Posterior cingulate gyrus (tissue), 11 donors: Measurements from ENCODE around the gene SLC26A1.

Source experiments
- DNase-seq, 10 donors: peaks; one replicate each; pipeline versions ENCODE4 v3.0.0 to v3.0.0-alpha.2; 2020 to 2021; ENCODE audit warnings: mixed read lengths in 3 of 10
- intact Hi-C: fragments of 100-400 bp; cut with DNase I; formaldehyde crosslinking; loops from one replicate; pipeline ENCODE4 v1.15.1; 2023

SLC26A1 gene

DNA sequence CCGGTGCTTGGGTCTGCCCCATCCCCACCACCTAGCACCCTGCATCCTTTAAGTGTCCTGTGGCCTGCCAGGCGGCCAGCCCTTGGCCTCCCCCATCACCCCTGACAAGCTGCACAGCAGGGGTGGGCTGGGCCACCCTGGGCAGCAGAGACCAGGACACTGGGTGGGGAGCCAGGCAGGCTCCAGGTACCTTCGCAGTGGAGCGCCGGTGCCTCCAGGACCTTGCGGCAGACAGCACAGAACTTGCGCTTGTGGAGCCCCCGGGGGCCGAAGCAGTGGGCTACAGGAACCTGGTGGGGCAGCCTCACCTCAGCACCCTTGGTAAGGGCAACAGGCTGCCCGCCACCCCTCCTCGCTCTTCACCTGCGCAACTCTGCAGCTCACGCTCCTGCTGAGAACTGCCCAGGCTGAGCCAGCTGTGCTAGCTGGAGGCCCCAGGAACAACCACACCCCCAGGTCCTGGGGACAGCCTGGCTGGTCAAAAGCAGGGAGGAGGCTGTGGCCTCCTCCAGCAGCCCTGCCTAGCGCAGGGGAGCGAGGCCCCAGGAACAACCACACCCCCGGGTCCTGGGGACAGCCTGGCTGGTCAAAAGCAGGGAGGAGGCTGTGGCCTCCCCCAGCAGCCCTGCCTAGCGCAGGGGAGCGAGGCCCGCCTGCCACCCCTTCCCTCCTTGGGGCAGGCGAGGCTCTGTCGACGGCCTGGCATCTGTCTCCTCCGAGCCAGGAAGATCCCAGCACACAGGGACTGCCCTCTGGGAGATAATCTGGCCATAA is 24.4 kb downstream of the SLC26A1 start:
- no peak for DNase-seq

DNA sequence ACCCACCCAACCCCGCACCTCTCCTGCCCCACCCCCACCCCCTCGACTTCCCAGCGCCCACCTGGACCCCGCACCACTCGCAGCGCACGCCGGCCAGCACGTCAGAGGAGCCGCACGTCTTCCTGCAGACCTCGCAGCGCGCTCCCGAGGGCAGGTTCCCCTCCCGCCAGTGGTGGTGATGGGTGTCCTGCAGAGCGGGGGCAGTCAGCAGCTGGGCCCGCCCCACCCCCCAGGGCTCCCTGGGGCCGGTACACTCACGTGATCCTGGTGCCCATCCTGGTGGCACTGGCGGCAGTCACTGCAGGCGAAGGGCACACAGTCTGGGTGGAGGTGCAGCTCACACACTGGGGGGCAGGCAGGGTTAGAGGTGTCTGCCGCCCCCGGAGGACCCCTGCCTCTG is 25.0 kb downstream of the SLC26A1 start:
- intact Hi-C loops, result no loop called here
- no peak for DNase-seq

More for the DNA sequence above, 24.4 kb downstream of the SLC26A1 start:
- intact Hi-C loops, result no loop called here

DNA sequence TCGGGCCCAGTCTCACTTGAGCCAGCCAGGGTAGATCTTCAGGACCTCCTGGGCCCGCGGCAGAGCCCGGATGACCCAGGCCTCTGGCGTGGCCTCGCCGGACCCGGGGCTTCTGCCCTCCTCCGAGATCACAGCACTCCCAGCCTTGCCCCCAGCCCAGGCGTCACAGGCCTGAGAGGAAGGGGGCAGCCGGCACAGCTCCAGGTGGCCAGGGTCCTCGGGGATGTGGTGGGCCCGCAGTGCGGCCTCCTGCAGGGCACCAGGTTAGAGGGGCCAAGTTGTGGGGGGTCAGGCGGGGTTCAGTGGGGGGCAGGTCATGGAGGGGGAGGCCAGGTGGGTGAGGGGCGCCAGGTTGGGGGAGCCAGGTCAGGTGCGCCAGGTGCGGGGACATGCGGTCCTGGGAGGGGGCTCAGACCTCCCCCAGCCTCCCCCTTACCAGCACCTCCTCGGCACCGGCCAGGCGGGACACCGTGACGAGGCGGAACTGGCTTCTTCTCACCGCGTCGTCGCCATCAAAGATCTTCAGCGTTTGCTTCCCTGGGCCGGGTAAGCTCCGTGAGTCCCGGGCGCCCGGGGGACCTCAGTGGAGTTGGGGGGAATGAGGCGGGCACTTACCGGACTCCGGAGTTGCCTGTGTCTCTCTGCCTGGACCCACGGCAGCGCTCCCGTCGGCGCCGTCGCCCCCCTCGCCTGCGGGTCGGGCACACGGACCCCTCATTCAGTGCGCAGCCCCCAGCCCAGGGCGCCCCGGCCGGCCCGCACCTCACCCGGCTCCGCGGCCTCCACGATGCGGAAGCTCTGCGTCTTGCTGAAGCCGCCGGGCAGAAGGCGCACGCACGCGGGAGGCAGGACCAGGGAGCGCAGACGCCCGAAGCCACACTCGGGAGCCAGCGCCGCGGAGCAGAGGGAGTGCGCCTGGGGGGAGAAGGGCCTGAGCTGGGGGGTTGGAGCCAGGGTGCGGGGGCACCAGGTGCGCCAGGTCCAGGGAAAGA is 25.8 kb downstream of the SLC26A1 start:
- intact Hi-C loops, result no loop called here
- peak in 2 of 10 donors; percentile 62 to 85 for DNase-seq

DNA sequence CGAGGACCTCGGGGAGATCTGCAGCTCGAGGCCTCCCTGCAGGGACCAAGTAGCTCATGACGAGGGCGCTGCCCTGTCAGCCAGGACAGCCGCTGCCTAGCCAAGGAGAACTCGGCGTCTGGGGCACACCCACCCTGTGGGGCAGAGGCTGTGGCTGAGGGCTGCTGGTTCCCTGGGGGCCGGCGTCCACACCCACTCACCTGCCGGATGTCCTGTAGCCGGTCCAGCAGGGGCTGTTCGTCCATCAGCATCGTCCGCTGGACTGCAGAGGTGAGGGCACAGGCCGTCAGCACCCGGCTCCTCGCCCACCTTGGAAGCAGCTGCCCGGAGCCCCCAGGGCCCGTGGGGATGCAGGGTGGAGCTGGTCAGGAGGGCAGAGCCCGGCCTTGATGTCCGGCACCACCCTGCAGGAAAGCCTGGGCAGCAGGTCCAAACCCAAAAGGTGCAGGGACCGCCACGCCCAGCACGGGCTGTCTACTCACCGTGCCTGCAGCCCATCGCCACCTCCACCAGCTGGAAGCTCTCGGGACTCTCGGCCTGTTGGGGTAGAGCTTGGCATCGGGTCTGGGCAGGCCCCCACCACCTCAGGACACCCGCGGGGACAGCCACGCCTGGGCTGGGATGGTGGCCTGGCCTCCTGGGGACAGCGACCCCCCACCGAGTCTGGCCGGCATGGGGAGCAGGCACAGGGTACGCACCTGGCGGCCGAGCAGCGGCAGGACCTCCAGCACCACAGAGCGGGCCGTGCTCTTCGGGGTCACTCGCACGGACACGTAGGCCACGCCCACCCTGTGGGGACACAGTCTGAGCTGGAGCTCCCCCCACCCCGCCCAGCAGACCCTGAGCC is 26.7 kb downstream of the SLC26A1 start:
- DNase-seq, result no peak
- intact Hi-C loops, result no loop called here

DNA sequence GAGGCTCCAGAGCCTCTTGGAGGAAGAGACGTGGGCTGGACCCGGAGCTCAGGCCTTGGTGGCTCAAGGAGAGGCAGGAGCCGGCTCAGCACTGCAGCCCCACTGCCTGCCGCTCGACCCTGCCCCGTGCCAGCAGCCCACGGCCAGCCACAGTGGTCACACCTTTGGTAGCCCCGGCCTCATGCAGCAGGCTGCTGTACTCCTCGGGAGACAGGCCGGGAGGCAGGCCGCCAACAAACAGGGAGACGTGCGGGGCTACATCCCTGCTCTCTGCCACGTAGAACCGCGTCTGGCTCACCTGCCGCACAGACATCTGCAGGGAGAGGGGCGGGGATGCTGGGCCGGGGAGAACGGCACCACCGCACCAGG is 27.5 kb downstream of the SLC26A1 start:
- intact Hi-C loops, result no loop called here
- DNase-seq, result no peak

DNA sequence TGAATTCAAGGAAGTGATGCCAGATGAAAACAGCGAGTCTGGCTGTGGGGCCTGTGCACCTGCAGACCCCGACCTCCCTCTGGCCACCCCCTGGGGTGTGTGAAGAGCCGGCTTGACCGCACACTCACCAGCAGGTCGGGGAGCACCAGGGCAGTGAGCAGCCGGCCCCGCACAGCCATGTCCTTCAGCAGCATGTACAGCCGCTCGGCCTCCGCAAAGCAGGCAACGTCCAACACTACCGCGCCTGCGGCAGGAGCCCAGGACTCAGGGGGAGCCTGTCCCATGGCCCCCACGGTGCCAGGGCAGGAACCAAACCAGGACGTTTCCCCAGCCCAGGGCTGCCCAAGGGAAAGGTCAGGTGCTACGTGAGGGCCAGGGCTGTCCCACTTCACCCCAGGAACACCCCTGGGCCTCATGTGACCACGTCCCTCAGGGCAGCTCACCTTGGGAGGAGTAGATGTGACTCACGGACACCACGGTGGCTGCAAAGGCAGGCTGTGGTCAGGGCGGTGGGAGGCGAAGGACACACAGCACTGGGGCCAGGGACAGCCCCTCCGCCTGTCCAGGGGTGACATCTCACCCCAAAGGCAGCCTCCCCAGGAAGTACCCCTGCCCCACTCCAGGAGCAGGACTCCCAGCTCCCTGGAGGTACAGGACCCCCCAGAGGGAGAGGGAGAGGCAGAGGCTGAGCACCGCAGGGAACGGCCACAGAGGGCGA is 28.0 kb downstream of the SLC26A1 start:
- DNase-seq, result peak in 1 of 10 donors; percentile 61
- intact Hi-C loops, result no loop called here

DNA sequence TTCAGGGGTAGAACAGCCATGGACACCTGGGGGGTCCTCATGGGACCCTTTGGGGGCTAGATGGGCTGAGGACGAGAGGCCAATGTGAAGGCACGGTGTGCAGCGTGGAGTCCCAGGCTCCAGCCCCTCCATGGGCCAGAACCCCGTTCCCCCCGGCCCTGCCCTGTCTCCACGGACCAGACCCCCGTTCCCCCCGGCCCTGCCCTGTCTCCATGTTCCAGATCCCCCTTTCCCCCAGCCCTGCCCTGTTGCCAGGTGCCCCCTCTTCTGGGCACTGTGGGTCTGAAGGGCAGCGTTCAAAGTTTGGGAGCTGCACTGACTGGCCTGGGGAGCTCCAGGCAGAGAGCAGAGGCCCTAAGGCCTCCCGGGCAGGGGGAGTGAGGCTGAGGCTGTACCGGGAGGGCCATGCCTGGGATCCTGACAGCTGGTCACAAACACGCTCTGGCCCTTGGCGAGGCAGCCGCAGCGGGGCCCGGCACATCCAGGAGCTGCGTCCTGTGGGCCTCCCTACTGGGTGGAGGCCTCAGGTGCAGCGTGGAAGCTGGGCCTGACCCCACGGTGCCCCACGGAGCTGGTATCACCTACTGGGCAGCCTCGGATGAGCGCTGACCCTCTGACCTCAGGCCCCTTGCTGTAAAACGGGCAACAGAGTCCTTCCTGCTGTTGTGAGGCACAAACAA is 28.7 kb downstream of the SLC26A1 start:
- DNase-seq, result peak in 2 of 10 donors; percentile 23 to 62
- intact Hi-C loops, result no loop called here

DNA sequence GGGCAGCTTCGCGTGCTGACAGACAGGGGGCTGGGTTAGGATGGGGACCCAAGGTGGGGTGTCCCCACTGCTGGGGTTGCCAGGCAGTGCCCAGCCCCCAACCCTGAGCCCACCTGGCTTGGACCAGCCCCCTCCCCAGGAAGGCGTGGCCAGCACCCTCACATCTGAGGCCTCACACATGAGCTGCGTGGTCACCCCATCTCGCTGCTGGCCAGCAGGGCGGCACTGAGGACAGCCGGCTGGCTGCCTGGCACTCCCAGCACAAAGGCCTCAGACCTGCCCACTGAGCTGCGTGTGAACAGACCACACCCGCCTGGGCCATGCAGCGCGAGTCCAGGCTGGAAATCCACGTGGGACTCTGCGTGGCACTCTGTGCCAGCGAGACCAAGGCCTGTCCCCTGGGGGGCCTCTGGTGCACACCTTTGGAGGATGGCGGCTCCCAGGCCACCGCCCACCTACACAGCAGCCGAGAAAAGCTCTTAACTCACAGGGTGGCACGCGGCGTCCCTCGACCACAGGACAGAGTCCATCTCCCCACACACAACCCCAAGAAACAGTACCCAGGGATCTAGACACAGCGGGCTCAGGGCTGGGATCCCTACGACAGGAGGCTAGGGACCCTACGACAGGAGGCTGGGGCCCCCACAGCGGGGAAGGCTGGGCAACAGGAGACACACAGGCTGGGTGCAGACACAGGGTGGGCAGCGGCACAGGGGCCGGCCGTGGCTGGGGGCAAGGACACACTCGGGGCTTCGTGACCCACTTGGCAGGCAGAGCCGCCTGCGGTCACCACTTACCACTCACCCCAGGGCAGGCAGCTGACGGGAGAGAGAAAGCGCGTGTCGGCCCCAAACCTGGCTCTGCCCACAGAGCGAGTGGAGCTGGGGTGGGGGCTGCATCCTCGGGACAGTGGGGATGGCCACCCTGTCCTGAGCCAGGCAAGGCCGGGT is 29.7 kb downstream of the SLC26A1 start:
- peak in 3 of 10 donors; percentile 25 to 86 (median 80) for DNase-seq
- intact Hi-C loops, result no loop called here

DNA sequence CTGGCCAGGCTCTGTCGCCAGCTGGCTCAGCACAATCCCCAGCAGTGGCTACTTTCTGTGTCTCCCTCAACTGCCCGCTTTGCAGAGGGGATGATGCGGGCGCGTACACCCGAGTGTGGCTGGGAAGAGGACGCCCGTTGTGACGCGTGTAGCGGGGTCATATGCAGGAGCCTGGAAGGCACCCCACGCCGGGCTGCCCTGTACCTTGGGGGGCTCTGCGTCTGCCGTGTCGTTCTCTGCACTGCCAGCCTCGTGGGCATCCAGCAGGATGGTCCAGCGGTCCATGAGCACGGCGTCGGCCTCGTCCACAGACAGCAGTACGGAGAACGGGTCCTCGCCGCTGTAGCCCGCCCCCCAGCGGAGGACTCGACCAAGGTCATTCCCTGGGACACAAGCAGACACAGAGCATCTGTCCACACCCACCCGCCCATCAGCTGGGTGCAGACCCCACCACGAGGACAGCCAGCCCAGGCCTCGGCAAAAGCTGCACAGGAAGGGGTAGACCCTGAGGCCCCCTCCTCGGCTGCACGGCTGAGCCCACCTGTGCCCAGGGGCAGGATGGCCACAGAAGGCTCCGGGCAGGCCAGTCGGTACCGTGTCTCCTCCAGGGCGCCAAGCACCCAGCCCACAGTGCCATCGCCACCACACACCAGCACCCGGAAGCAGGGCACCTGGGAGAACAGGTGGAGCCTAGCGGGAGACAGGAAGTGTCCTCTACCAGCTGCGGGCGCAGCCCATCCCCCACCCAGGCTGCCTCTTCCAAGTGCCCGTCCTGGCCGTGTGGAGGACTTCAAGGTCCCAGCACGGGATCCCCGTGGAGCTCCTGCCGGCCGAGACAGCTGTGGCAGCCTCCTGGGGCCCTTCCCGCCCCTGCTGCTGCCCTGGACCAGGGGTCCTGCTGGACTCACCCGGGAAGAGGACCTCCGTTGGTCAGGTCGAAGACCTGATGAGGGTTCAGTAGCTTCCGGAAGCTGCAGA is 30.7 kb downstream of the SLC26A1 start:
- intact Hi-C loops, result no loop called here
- peak in 4 of 10 donors; percentile 25 to 84 (median 75) for DNase-seq

DNA sequence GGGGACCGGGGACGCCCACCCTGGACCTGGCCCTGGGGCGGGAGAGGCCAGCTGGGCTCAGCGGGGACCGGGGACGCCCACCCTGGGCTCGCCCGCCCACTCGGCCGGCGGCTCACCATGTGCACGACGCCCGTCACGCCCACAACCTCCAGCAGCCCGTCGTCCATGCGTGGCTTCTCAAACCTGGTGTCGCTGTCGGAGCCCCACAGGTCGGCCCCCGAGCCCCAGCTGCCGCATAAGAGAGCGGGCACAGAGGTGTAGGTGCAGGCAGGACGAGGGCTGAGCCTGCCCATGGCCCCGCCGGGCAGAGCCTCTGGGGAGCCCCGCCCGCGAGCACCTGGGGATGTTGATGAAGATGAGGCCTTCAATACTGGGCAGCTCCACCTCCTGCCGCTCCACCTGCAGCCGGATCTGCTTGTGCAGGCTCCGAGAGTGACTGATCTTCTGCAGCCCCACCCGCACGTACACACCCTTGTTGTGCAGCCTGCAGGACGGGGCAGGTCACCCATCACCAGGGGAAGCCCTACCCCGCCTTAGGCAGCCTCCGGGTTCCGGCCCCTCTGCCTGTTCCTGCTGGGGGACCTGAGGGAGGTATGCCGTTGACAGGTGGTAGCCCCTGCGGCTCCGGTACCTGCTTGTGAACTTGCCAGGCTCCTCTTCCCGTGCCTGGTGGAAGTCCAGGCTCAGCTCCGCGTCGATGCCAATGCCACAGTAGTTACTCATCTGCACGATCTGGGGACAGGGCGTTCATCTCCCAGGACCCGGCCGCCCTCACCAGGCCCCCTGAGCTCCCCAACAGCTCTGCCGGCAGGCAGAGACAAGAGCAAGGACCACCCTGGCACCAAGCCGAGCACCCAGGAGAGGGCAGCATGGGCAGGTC is 31.6 kb downstream of the SLC26A1 start:
- intact Hi-C loops, result no loop called here
- peak in 4 of 10 donors; percentile 27 to 83 (median 74) for DNase-seq

DNA sequence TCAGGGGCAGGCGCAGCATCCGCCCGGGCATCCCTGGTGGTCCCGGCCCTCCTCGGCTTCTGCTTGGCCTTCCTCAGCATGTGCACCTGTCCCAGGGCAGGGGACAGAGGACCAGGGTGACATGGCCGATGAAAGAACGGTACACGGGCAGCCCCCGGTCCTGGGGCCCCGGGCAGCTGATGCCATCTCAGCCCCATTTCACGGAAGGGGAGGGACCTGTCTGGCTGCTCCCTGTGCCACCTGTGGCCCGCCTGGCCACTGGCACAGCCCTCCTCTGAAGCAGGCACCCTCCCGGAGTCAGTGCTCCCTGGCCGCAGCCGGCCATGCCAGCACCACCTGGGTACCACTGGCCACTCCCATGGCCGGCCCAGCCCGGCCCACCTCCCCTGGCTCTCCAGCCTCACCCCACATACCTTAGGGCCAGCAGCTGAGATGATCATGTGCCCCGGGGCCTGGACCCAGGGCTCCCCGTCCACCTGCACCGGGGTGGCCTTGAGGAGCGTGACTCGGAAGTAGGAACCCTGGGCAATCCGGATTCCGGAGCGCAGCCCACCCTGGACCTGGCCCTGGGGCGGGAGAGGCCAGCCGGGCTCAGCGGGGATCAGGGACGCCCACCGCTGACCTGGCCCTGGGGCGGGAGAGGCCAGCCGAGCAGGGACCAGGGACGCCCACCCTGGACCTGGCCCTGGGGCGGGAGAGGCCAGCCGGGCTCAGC is 32.4 kb downstream of the SLC26A1 start:
- DNase-seq, result peak in 3 of 10 donors; percentile 19 to 87 (median 75)
- intact Hi-C loops, result no loop called here

DNA sequence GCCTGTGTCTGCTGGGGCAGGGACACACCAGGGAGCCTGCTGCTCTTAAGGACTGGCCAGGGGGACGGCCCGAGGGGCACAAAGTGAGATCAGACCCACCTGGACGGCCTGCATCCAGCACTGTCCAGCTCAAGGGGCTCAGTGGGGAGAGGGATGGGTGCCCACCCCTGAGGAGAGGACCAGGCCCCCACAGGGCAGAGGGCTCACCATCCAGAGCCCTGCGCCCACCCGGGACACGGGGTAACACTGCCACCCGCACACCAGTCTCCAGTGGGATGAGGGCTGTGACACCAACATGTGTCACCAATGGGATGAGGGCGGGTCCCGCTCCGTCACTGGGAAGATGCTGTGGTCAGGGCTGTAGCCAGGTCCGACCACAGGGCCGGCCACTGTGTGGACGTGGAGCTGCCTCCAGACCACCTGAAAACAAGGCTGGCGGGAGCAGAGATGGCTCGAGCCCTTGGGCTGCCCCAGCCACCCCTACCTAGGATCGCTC is 33.0 kb downstream of the SLC26A1 start:
- intact Hi-C loops, result no loop called here
- peak in 4 of 10 donors; percentile 28 to 83 (median 75) for DNase-seq

DNA sequence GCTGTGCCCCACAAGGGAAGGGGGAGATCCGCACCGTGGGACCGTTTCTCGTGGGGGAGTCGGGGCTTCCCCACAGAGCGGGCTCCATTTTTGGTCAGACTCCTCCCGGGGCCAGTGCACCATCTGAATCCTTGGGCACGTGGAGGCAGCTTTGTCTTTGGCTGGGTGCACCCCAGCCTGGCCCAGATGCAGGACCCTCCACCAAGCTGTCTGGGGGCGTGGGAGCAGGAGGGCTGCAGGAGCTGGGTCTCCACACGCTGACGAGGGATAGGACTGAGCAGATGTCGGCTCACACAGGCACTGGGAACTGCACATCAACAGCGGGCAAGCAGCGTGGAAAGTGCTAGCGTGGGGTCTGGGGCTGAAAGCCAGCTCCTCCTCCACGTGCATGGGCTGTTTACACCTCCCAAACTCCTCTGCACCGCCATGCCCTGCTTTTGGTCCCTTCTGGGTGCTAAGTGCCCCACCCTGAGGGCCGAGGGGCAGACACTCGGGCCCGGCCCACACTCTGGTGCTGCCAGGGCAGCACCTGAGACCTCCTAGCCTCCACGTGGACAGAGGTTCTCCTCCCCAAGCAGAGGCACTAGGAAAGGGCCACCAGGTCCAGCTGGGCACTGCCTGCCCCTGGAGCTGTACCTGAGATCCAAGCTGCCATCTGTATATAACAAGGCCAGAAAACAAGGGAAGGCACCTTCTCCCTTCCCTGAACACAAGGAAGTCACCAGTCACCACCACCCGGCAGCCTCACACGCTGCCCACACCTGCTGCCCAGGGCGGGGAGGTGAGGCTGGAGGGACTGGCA is 33.7 kb downstream of the SLC26A1 start:
- peak in 4 of 10 donors; percentile 32 to 86 (median 73) for DNase-seq
- intact Hi-C loops, result no loop called here

DNA sequence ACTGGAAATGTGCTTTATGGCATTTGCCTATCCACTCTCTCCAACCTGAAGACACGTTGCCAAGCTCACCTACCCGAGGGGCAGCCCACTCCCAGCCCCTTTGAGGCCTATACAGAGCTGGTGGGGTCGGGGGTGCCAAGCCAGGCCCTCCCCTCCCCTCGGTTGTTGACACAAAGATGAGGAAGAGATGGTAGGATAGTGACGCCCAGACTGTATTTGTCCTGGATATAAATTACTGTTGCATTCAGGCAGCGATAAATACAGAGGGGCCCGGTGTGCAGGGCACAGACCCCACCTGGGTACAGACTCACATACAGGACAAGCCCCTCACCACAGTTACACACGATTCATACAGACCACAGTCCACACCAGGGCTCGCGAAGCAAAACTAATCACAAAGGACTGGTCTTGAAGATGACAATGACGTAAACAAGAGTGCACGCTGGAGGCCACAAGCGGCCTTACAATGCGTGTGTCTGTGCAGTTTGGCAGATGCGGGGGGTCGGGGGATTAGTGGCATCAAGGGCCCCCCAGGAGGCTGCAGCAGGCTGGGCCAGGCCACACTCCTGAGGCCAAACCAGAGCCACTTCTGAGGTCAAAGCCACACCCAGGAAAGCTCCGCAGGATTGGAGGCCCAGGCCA is 34.4 kb downstream of the SLC26A1 start:
- DNase-seq, result peak in 2 of 10 donors; percentile 22 to 72
- intact Hi-C loops, result no loop called here
